HCT116 (cell line): ENCODE data around the gene ALDH1A1.

Source experiments
- CEBPB ChIP-seq: IDR thresholded peaks from 2 replicates; pipeline ENCODE4 v1.6.1; 2012; ENCODE audit warnings: low read depth
- EGR1 ChIP-seq: IDR thresholded peaks from 2 replicates; pipeline ENCODE4 v1.6.1; 2012; ENCODE audit warnings: low read depth
- ELF1 ChIP-seq: IDR thresholded peaks from 2 replicates; pipeline ENCODE4 v1.6.1; 2012; ENCODE audit warnings: low read depth, borderline replicate concordance
- EZH2phosphoT487 ChIP-seq: fragments of 200-600 bp; IDR thresholded peaks from 2 replicates; pipeline ENCODE4 v1.6.1; 2018; ENCODE audit warnings: antibody characterized with exemption, borderline replicate concordance
- FOSL1 ChIP-seq: IDR thresholded peaks from 2 replicates; pipeline ENCODE4 v1.6.1; 2012; ENCODE audit warnings: low read depth
- POLR2A ChIP-seq: IDR thresholded peaks from 2 replicates; pipeline ENCODE4 v1.7.0; 2011; ENCODE audit warnings: borderline replicate concordance; ENCODE audit not compliant: insufficient read depth, insufficient read length; ENCODE audit errors: extremely low read depth
- POLR2AphosphoS5 ChIP-seq: IDR thresholded peaks from 2 replicates; pipeline ENCODE4 v1.6.1; 2011; ENCODE audit warnings: mild to moderate bottlenecking, low read depth, low read length, moderate library complexity
- SIN3A ChIP-seq: IDR thresholded peaks from 2 replicates; pipeline ENCODE4 v1.6.1; 2012; ENCODE audit warnings: low read depth
- TCF7L2 ChIP-seq: IDR thresholded peaks from 2 replicates; pipeline ENCODE4 v1.7.0; 2011; ENCODE audit warnings: borderline replicate concordance, inconsistent platforms; ENCODE audit not compliant: insufficient read depth, insufficient read length; ENCODE audit errors: extremely low read depth
- YY1 ChIP-seq: IDR thresholded peaks from 2 replicates; pipeline ENCODE4 v1.6.1; 2011; ENCODE audit warnings: low read length, low read depth, moderate library complexity, mild to moderate bottlenecking; ENCODE audit not compliant: insufficient replicate concordance; ENCODE audit errors: extremely low read depth
- ZNF274 ChIP-seq: fragments of 200-500 bp; sonication (Bioruptor generic); IDR thresholded peaks from 2 replicates; pipeline ENCODE4 v1.6.1; 2014; ENCODE audit warnings: mild to moderate bottlenecking, low read depth, low read length, inconsistent platforms
- TF ChIP-seq, protein P1 (sequence below), 3 experiments: fragments of 200-600 bp in 1 of 3; sonication (generic) in 1 of 3; IDR thresholded peaks in 2 of 3; conservative IDR thresholded peaks in 1 of 3; 2 replicates each; pipeline ENCODE4 v1.5.1; 2012 to 2017; ENCODE audit warnings: low read depth in 2 of 3, low read length in 2 of 3, antibody characterized with exemption in 1 of 3, borderline replicate concordance in 1 of 3, control low read depth in 1 of 3, mild to moderate bottlenecking in 1 of 3, mixed read lengths in 1 of 3, mixed run types in 1 of 3, moderate library complexity in 1 of 3; ENCODE audit not compliant: insufficient read depth in 1 of 3

DNA sequence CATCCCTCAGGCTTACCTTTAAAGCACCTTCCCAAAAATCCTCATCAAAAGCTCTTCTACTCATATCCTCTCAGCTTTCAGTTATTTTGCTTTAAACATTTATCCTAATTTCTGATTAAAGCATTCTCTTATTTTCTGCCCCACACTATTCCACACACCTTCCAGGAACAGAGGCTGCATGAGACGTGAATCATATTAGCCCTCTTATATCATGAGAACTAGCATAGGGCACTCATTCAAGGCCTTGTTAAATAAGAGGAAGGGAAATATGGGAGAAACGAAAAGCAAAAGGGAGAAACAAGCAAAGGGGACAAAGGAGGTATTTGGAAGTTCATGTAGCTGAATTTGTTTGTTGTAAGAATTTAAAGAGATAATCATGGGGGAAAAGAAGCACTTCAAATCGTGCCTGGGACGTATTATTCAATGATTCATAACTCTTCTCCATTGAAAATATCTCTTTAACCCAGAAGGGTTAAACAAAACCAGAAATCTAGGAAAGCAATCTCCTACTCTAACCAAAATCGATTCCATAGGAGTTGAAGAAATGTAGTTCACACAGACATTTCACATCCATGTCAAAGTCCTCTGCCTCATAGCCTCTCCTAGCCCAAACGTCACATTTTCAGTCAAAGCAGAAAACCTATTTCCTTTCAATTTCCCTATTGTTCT lies 4.1 kb downstream of the ALDH1A1 start:
- TF ChIP-seq POLR2AphosphoS5: no peak
- TF ChIP-seq YY1: no peak
- TF ChIP-seq, protein P1, sequence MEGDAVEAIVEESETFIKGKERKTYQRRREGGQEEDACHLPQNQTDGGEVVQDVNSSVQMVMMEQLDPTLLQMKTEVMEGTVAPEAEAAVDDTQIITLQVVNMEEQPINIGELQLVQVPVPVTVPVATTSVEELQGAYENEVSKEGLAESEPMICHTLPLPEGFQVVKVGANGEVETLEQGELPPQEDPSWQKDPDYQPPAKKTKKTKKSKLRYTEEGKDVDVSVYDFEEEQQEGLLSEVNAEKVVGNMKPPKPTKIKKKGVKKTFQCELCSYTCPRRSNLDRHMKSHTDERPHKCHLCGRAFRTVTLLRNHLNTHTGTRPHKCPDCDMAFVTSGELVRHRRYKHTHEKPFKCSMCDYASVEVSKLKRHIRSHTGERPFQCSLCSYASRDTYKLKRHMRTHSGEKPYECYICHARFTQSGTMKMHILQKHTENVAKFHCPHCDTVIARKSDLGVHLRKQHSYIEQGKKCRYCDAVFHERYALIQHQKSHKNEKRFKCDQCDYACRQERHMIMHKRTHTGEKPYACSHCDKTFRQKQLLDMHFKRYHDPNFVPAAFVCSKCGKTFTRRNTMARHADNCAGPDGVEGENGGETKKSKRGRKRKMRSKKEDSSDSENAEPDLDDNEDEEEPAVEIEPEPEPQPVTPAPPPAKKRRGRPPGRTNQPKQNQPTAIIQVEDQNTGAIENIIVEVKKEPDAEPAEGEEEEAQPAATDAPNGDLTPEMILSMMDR (IDR thresholded peaks at IDR 0.05 in 2 of 3, conservative IDR thresholded peaks at IDR 0.05 in 1 of 3; ENCODE audit: borderline replicate concordance in 1 of 3, insufficient read depth in 1 of 3, low read depth in 2 of 3, low read length in 2 of 3): no peak
- TF ChIP-seq POLR2A: no peak
- no peak for TF ChIP-seq CEBPB
- TF ChIP-seq ELF1: no peak
- no peak for TF ChIP-seq EZH2phosphoT487
- no peak for TF ChIP-seq ZNF274
- TF ChIP-seq TCF7L2: no peak
- no peak for TF ChIP-seq SIN3A
- no peak for TF ChIP-seq FOSL1
- TF ChIP-seq EGR1: no peak
